DMS79 (cell line): ENCODE data around the gene CST6.
"Not testable (repeated sequence)": the region's sequence is repeated elsewhere in the genome, so short reads cannot be mapped to it uniquely, and the experiment has no call there.

Source experiments
- DNase-seq: peaks from one replicate; lab custom pipeline; 2025; lab: John Stamatoyannopoulos, UW

The CST6 gene

GRCh38 chr11:66015936-66016792 lies 4.4 kb downstream of the CST6 start:
- no peak for DNase-seq

GRCh38 chr11:66016793-66017177 lies 5.0 kb downstream of the CST6 start:
- DNase-seq, result no peak

GRCh38 chr11:66017321-66017720 lies 5.5 kb downstream of the CST6 start:
- DNase-seq, result no peak

GRCh38 chr11:66020212-66020611 lies 8.4 kb downstream of the CST6 start:
- no peak for DNase-seq

- no peak for DNase-seq
Measured at GRCh38 chr11:66020618-66021357, 9.0 kb downstream of the CST6 start.

GRCh38 chr11:66022401-66023185 lies 10.8 kb downstream of the CST6 start:
- DNase-seq, result peak; percentile 26

GRCh38 chr11:66023186-66023440 lies 11.3 kb downstream of the CST6 start:
- not testable (repeated sequence) for DNase-seq

GRCh38 chr11:66026017-66026529 lies 14.3 kb downstream of the CST6 start, which contains the start of gene CATSPER1:
Gene CATSPER1, minus strand, starts transcription at chr11:66026479. Its CDS starts 100 bp downstream, at chr11:66026379.
- no peak for DNase-seq

- DNase-seq, result no peak
Measured at GRCh38 chr11:66032957-66033735, 21.3 kb downstream of the CST6 start.

- DNase-seq, result peak; percentile 39
Measured at GRCh38 chr11:66035653-66036333, 24.0 kb downstream of the CST6 start.

- DNase-seq, result no peak
Measured at GRCh38 chr11:66036334-66036710, 24.5 kb downstream of the CST6 start.

- DNase-seq, result no peak
Measured at GRCh38 chr11:66037327-66037726, 25.5 kb downstream of the CST6 start.

GRCh38 chr11:66039765-66040164 lies 28.0 kb downstream of the CST6 start:
- no peak for DNase-seq

GRCh38 chr11:66042227-66042995 lies 30.6 kb downstream of the CST6 start:
- DNase-seq, result no peak

GRCh38 chr11:66042996-66043906 lies 31.4 kb downstream of the CST6 start:
- no peak for DNase-seq

- DNase-seq, result no peak
Measured at GRCh38 chr11:66044757-66045156, 32.9 kb downstream of the CST6 start.

- no peak for DNase-seq
Measured at GRCh38 chr11:66045177-66045639, 33.4 kb downstream of the CST6 start.

GRCh38 chr11:66046901-66047300 lies 35.1 kb downstream of the CST6 start:
- DNase-seq, result no peak
